ENCODE data around the gene CUX1. TPM values are rescaled to one million over a fixed set of nuclear protein-coding genes. Genes with fewer than 3 reads are reported as not detected.
"Not testable (repeated sequence)": the region's sequence is repeated elsewhere in the genome, so short reads cannot be mapped to it uniquely, and the experiment has no call there.

Gene CUX1
- total RNA-seq, 1 donor from 2014 or later, result 33.3 TPM

DNA sequence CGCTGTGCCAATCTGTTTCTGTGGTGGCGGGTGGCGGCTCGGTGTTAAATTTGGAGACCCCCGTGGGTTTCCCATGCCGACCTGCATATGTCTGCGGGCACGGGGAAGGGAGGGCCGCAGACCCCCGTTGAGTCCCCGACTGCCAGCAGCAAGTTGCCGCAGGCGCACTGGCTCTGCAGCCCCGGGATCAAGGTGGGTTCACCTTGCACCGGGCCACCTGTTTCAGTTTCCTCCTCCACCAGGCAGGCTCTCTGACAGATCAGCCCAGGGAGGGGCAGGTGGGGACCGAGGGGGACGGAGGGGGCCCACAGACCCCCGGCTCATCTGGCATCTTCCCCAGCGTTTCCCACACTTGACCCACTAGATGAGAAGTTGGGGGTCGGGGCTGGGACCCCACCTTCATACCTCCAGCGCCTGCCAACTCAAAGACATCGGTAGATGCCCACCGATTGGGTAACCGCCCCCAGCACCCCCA is 95.9 kb downstream of the CUX1 start:
- intact Hi-C loops (cut with micrococcal nuclease), result no loop called here

DNA sequence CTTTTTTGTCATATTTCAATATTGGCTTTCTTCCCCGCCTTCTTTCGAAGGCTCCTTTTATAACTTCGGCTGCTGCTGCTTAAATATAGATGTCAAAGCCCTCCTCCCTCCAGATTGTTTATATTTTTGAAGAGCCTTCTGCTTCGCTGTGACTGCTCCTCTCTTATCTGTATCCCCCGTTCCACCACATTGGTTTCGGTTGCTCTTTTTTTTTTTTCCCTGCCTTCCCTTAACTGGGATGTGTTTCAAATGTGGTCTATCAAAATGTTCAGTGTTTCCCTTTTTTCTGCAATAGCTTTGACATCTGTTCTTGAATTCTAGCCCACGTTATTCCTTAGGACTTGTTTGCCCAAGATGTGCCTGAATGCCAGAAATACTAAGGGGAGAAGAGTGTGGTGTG is 96.4 kb downstream of the CUX1 start:
- intact Hi-C loops (cut with micrococcal nuclease), result no loop called here

DNA sequence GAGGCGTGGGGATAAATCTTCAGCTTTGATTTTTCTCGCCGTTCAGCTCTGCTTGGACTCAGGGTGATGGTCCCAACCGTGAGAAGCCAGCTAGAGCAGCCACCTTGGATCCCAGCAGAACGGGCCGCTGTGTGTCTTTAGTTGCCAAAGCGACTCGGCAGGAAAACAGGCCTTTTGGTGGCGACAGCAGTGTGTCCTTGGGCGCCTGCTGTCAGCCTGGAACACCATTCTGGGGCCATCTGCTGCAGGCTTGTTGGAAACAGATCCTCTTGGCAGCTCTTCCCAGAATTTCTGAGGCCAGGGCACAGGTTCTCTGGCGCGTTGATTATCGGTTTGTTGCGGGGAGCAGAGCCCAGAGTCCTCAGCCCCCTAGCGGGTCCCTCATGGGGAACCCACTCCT is 97.6 kb downstream of the CUX1 start:
- intact Hi-C loops (cut with micrococcal nuclease), result no loop called here

DNA sequence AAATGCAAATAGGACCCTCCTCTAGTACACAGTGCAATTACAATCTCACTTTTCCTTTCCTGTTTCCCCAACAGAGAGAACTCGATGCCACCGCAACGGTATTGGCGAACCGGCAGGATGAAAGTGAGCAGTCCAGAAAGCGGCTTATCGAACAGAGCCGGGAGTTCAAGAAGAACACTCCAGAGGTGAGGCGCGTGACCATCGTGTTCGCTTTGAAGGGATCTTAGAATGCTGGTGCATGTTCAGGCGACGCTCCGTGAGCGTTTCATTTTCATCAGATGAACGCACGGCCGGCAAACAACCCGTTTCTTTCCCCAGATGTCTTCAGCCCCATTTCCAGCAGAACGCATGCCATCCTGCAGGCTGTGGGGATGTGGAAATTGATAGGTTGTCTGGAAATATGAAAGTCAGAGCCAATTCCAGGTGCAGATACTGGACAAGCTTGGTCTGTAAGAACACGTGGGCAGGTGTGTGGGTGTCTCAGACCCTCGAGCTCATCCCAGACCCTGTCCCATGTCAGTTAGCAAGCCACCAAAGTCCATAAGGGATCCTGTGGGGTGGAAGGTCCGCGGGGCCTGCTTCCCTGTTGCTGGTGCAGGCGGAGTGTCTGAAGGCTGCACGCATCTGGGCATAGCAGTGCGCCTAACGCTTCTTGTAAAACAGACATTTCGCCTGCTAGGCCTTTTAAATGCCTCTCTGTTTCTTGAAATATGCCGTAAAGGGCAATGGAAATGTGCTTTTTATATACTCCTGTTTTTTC is 98.8 kb downstream of the CUX1 start:
- intact Hi-C loops (cut with micrococcal nuclease), result no loop called here

- intact Hi-C loops (cut with micrococcal nuclease), result no loop called here
These were observed 99.5 kb downstream of the CUX1 start for GRCh38 chr7:101916876-101917275.

DNA sequence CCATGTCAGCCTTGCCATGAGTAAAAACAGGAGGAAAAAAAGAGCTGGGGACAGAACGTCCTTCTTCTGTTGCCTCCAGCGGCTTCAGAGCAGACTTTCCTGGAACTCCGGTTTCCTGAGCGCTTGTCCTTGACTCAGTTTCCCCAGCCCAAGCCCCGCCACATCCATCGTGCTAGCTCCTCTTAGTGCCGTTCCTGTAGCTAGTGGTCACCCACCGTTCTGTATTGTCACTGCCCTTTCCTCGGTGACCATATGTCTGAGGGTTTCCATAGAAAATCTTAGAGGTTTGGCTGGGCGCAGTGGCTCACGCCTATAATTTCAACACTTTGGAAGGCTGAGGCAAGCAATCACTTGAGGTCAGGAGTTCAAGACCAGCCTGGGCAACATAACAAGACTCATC is 100.1 kb downstream of the CUX1 start:
- intact Hi-C loops (cut with micrococcal nuclease), result no loop called here

DNA sequence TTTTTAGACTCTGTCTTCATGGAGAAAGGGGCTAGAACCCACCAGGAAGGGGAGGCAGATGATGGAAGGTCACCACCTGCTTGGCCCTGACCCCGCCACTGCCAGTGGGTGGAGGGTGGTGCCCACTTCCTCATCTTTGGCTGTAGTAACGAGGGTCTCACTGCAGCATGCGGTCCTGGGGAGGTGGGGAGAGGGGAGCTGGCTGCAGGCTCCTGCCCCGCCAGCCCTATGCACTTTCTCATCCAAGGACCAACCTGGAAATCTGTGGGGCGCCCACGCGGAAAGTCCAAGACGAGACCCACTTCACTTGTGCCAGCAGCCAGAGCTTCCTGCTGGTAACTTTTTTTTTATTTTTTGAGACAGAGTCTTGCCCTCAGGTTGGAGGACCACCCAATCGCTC is 101.0 kb downstream of the CUX1 start:
- intact Hi-C loops (cut with micrococcal nuclease), result no loop called here

DNA sequence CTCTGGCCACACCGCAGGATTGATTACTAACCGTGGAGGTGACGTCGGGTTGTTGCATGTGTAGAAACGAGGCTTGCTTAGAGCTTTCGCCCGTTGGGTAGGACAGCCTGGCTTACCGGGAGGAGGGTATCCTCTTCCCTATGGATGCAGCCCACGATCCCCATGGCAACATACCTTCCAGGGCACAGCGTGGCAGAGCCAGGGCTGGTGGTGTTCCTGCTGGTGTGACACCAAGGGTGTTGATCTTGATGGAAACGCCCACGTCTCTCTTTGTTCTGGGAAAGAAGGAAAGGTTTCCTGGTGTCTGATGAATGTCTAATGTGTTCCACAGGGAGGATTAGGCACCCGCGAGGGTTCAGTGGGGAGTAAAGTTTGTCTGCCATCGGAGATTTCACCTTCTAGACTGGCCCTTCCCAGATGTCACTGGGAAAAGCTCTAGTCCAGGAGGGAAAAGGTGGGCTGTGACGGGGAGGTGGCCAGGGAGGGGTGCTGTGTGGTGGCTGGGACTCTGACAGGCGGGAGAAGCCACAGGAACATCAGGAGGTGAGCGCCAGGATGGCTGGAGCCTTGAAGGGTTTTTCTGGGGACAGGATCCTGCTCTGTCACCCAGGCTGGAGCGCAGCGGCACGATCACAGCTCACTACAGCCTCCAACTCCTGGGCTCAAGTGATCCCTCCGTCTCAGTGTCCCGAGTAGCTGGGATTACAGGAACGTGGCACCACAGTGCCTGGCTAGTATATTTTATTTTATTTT is 102.1 kb downstream of the CUX1 start:
- intact Hi-C loops (cut with micrococcal nuclease), result no loop called here

GRCh38 chr7:101921061-101921460 is 103.6 kb downstream of the CUX1 start:
- intact Hi-C loops (cut with micrococcal nuclease), result no loop called here

GRCh38 chr7:101921546-101922489 is 104.4 kb downstream of the CUX1 start:
- intact Hi-C loops (cut with micrococcal nuclease), result not testable (repeated sequence)

GRCh38 chr7:101922631-101923601 is 105.5 kb downstream of the CUX1 start:
- intact Hi-C loops (cut with micrococcal nuclease), result no loop called here

DNA sequence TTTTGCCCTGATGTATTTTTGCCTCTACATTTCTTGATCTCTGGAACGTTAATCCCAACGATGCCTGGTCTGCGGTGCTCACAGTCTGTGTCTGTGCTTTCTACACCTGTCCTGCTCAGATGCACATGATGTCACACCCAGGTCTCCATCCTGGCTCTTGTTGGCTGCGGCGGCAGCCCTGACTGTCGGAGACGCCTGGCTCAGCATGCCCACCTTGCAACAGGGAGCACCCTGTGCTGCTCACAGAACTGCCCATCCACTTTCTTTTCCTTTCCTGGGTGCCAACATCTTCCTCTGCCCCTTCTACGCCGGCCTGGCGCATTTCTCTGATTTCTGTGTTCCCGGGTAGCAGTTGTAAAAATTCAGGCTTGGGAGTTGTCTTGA is 106.2 kb downstream of the CUX1 start:
- intact Hi-C loops (cut with micrococcal nuclease), result no loop called here

DNA sequence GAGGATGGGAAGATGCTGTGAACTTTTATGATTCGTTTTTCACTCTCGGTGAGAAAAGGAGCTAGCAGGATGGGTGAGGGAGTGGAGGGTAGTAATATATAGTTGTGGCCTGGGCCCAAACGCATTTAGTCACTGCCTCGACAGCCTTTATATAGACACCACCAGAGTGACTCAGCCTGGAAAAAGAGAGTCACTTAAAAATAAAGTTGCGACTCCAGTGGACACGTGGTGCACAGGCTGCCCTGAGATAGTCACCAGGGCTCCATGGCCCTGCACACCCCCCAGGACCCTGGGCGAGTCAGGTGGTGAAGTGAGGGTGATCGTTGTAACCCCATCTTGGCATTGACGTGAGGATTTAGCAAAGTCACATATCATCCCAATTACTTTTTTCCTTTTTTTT is 106.7 kb downstream of the CUX1 start:
- intact Hi-C loops (cut with micrococcal nuclease), result no loop called here

GRCh38 chr7:101926265-101926664 is 108.8 kb downstream of the CUX1 start:
- intact Hi-C loops (cut with micrococcal nuclease), result no loop called here

GRCh38 chr7:101927389-101927788 is 110.0 kb downstream of the CUX1 start:
- intact Hi-C loops (cut with micrococcal nuclease), result no loop called here

- intact Hi-C loops (cut with micrococcal nuclease), result no loop called here
These were observed 110.4 kb downstream of the CUX1 start for GRCh38 chr7:101927802-101928201.

GRCh38 chr7:101929256-101929655 is 111.8 kb downstream of the CUX1 start:
- intact Hi-C loops (cut with micrococcal nuclease), result no loop called here

- intact Hi-C loops (cut with micrococcal nuclease), result not testable (repeated sequence)
These were observed 112.5 kb downstream of the CUX1 start for GRCh38 chr7:101929911-101930310.

GRCh38 chr7:101932083-101932482 is 114.7 kb downstream of the CUX1 start:
- intact Hi-C loops (cut with micrococcal nuclease), result no loop called here

DNA sequence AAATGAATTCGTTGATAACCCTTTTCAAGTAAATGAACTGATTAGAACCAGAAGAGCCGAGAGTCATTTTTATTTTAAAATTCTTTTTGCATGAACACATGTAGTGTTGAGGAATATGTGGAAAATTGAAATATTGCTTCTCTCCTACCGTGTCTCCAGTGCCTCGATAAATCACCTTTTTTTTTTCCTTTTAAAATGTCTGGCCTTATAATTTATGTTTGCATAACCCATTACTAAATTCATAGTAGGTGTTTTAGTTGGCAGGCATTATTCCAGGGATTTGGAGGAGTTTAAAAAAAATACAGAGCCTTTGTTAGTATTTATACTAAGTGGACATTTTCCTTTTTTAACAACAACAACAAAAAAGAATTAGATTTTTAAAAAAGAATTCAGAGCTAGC is 115.6 kb downstream of the CUX1 start:
- intact Hi-C loops (cut with micrococcal nuclease), result no loop called here

Measured in T-helper 2 cell treated with Interferon-gamma antibody and Interleukin-4, amounts not matched to agents 100 ng/mL and 5 ng/mL, for 36 hours (primary cell).